H9 (cell line): ENCODE measurements around the gene PRKCZ. TPM values are rescaled to one million over a fixed set of nuclear protein-coding genes. Genes with fewer than 3 reads are reported as not detected.
A peak's percentile ranks its signal among the peaks of the same experiment; 100 is the strongest.

Experiments used
- DNase-seq: peaks from one replicate; pipeline ENCODE4 v3.0.0-alpha.2; 2017
- H2AFZ ChIP-seq: one replicate; pipeline ENCODE4 v1.6.1; 2013; ENCODE audit warnings: mild to moderate bottlenecking, low read length, control low read depth, moderate library complexity
- H2AK5ac ChIP-seq: 2 replicates; pipeline ENCODE4 v1.6.1; 2013; ENCODE audit warnings: low read length, control low read depth, mixed read lengths; ENCODE audit not compliant: insufficient read length
- H2BK120ac ChIP-seq: one replicate; pipeline ENCODE4 v1.6.1; 2013; ENCODE audit warnings: low read depth, mild to moderate bottlenecking, low read length, control low read depth, inconsistent platforms; ENCODE audit not compliant: poor library complexity, severe bottlenecking
- H2BK12ac ChIP-seq: 2 replicates; pipeline ENCODE4 v1.6.1; 2013; ENCODE audit warnings: low read length, control low read depth, mixed read lengths, low read depth; ENCODE audit not compliant: insufficient read length
- H2BK15ac ChIP-seq: 2 replicates; pipeline ENCODE4 v1.6.1; 2013; ENCODE audit warnings: low read depth, low read length, control low read depth
- H2BK20ac ChIP-seq: one replicate; pipeline ENCODE4 v1.6.1; 2013; ENCODE audit warnings: low read depth, mild to moderate bottlenecking, low read length, control low read depth, inconsistent platforms; ENCODE audit not compliant: poor library complexity, severe bottlenecking
- H2BK5ac ChIP-seq: 2 replicates; pipeline ENCODE4 v1.6.1; 2013; ENCODE audit warnings: low read length, control low read depth, mixed read lengths; ENCODE audit not compliant: insufficient read length
- H3K14ac ChIP-seq: 2 replicates; pipeline ENCODE4 v1.6.1; 2013; ENCODE audit warnings: low read length, control low read depth; ENCODE audit not compliant: insufficient read depth
- H3K18ac ChIP-seq: 2 replicates; pipeline ENCODE4 v1.6.1; 2013; ENCODE audit warnings: low read depth, mild to moderate bottlenecking, mixed read lengths, low read length, control low read depth; ENCODE audit not compliant: insufficient read length
- H3K23ac ChIP-seq: 2 replicates; pipeline ENCODE4 v1.6.1; 2013; ENCODE audit warnings: low read length, control low read depth, mixed read lengths, low read depth; ENCODE audit not compliant: insufficient read length
- H3K23me2 ChIP-seq: 2 replicates; pipeline ENCODE4 v1.6.1; 2013; ENCODE audit warnings: low read depth, mild to moderate bottlenecking, mixed read lengths, low read length, control low read depth; ENCODE audit not compliant: insufficient read length, poor library complexity, severe bottlenecking
- H3K27ac ChIP-seq: 2 replicates; pipeline ENCODE4 v1.5.1; 2013; ENCODE audit warnings: low read length, control low read depth, mixed read lengths, low read depth; ENCODE audit not compliant: insufficient read length
- H3K27me3 ChIP-seq: 2 replicates; pipeline ENCODE4 v1.6.1; 2013; ENCODE audit warnings: low read length, control low read depth, inconsistent platforms; ENCODE audit not compliant: insufficient read depth
- H3K4ac ChIP-seq: 2 replicates; pipeline ENCODE4 v1.6.1; 2013; ENCODE audit warnings: low read depth, mild to moderate bottlenecking, control low read depth, inconsistent platforms, low read length, moderate library complexity
- H3K4me1 ChIP-seq: 2 replicates; pipeline ENCODE4 v1.6.1; 2013; ENCODE audit warnings: low read length, control low read depth, inconsistent platforms; ENCODE audit not compliant: insufficient read depth
- H3K4me2 ChIP-seq: 2 replicates; pipeline ENCODE4 v1.6.1; 2013; ENCODE audit warnings: low read length, control low read depth, mixed read lengths; ENCODE audit not compliant: insufficient read length, insufficient read depth
- H3K56ac ChIP-seq: 2 replicates; pipeline ENCODE4 v1.6.1; 2013; ENCODE audit warnings: low read depth, mild to moderate bottlenecking, mixed read lengths, low read length, control low read depth; ENCODE audit not compliant: insufficient read length
- H3K79me1 ChIP-seq: 2 replicates; pipeline ENCODE4 v1.6.1; 2013; ENCODE audit warnings: low read depth, mild to moderate bottlenecking, moderate library complexity, low read length, control low read depth, inconsistent platforms; ENCODE audit not compliant: insufficient read depth, poor library complexity, severe bottlenecking
- H3K79me2 ChIP-seq: 2 replicates; pipeline ENCODE4 v1.6.1; 2013; ENCODE audit warnings: low read length, control low read depth, inconsistent platforms; ENCODE audit not compliant: insufficient read depth
- H3K9ac ChIP-seq: 2 replicates; pipeline ENCODE4 v1.6.1; 2013; ENCODE audit warnings: low read length, control low read depth, mixed read lengths; ENCODE audit not compliant: insufficient read length; ENCODE audit errors: extremely low read depth
- H3K9me3 ChIP-seq: one replicate; pipeline ENCODE4 v1.6.1; 2013; ENCODE audit warnings: low read depth, low read length, inconsistent platforms; ENCODE audit not compliant: control insufficient read depth
- H3T11ph ChIP-seq: one replicate; pipeline ENCODE4 v1.6.1; 2013; ENCODE audit warnings: mild to moderate bottlenecking, low read length, control low read depth, inconsistent platforms
- H4K20me1 ChIP-seq: one replicate; pipeline ENCODE4 v1.6.1; 2013; ENCODE audit not compliant: control insufficient read depth, insufficient read length, insufficient read depth
- H4K5ac ChIP-seq: 2 replicates; pipeline ENCODE4 v1.6.1; 2013; ENCODE audit warnings: low read depth, mild to moderate bottlenecking, mixed read lengths, low read length, control low read depth; ENCODE audit not compliant: insufficient read length
- H4K8ac ChIP-seq: replicated peaks from 2 replicates; pipeline ENCODE4 v1.6.1; 2013; ENCODE audit warnings: low read length, control low read depth, mixed read lengths, low read depth; ENCODE audit not compliant: insufficient read length
- H4K91ac ChIP-seq: 2 replicates; pipeline ENCODE4 v1.6.1; 2013; ENCODE audit warnings: low read depth, mild to moderate bottlenecking, moderate library complexity, mixed read lengths, low read length, control low read depth; ENCODE audit not compliant: insufficient read length
- H3K27ac Mint-ChIP-seq, 3 experiments: 2 replicates in 2 of 3; 3 replicates in 1 of 3; pipeline ENCODE4 v1.8.0; 2020 to 2021; ENCODE audit warnings: mixed read lengths in 3 of 3, mild to moderate bottlenecking in 1 of 3, moderate library complexity in 1 of 3
- H3K27me3 Mint-ChIP-seq: 2 replicates; pipeline ENCODE4 v1.8.0; 2021; ENCODE audit warnings: low read depth, mild to moderate bottlenecking, moderate library complexity, mixed read lengths
- H3K36me3 Mint-ChIP-seq, 3 experiments: 2 replicates in 2 of 3; 3 replicates in 1 of 3; pipeline ENCODE4 v1.8.0; 2020 to 2021; ENCODE audit warnings: low read depth in 3 of 3, mixed read lengths in 3 of 3; ENCODE audit not compliant: insufficient read depth in 1 of 3
- H3K4me1 Mint-ChIP-seq, 2 experiments: 2 replicates each; pipeline ENCODE4 v1.8.0; 2020; ENCODE audit warnings: mixed read lengths in 2 of 2
- H3K4me3 Mint-ChIP-seq, 2 experiments: 2 replicates in 1 of 2; 3 replicates in 1 of 2; pipeline ENCODE4 v1.8.0; 2020 to 2021; ENCODE audit warnings: mild to moderate bottlenecking in 2 of 2, mixed read lengths in 2 of 2, moderate library complexity in 1 of 2
- H3K9me3 Mint-ChIP-seq, 2 experiments: 2 replicates in 1 of 2; 3 replicates in 1 of 2; pipeline ENCODE4 v1.8.0; 2020; ENCODE audit warnings: mild to moderate bottlenecking in 2 of 2, mixed read lengths in 2 of 2, moderate library complexity in 1 of 2
- WGBS: extraction: QIAGEN DNeasy Blood & Tissue Kit; methylation state at CpG from one replicate; pipeline ENCODE4 v1.1.7; 2013; ENCODE audit warnings: missing lambda C conversion rate, low lambda C conversion rate, mixed read lengths; ENCODE audit not compliant: insufficient read length; ENCODE audit errors: extremely low coverage; 5-methylcytosine and 5-hydroxymethylcytosine counted together
- total RNA-seq: library from RNA; stranded (reverse); gene quantifications from 2 replicates; pipeline ENCODE4 v1.2.1, GENCODE V29; 2021
- TF ChIP-seq, protein P1 (sequence below): fragments of 200-600 bp; sonication (generic); conservative IDR thresholded peaks from 3 replicates; pipeline ENCODE4 v1.8.0; 2021; ENCODE audit warnings: antibody characterized with exemption, mild to moderate bottlenecking

PRKCZ gene
- total RNA-seq, 1 experiment from 2014 or later: 48.4 TPM

- no peak overlapping the region for H2AK5ac ChIP-seq
- no peaks in the 10 kb centered on the region for H4K20me1 ChIP-seq
- no peak overlapping the region for H4K8ac ChIP-seq
- no peak overlapping the region for H2BK15ac ChIP-seq
- TF ChIP-seq, protein P1, sequence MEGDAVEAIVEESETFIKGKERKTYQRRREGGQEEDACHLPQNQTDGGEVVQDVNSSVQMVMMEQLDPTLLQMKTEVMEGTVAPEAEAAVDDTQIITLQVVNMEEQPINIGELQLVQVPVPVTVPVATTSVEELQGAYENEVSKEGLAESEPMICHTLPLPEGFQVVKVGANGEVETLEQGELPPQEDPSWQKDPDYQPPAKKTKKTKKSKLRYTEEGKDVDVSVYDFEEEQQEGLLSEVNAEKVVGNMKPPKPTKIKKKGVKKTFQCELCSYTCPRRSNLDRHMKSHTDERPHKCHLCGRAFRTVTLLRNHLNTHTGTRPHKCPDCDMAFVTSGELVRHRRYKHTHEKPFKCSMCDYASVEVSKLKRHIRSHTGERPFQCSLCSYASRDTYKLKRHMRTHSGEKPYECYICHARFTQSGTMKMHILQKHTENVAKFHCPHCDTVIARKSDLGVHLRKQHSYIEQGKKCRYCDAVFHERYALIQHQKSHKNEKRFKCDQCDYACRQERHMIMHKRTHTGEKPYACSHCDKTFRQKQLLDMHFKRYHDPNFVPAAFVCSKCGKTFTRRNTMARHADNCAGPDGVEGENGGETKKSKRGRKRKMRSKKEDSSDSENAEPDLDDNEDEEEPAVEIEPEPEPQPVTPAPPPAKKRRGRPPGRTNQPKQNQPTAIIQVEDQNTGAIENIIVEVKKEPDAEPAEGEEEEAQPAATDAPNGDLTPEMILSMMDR: peak; percentile 18; the same call in 1 of the 3 replicates
- WGBS: no CpG with 5 or more reads among the region's 22 CpGs
- no peak overlapping the region for H2BK120ac ChIP-seq
- H3K4me1 ChIP-seq: no peaks in the 10 kb centered on the region; the same call in 1 of the 2 replicates
- H3K4me3 Mint-ChIP-seq: no peak overlapping the region
- H4K91ac ChIP-seq: no peak overlapping the region
- H3T11ph ChIP-seq: no peak overlapping the region
- no peaks in the 10 kb centered on the region for H3K79me1 ChIP-seq
- peaks cover 2% of the 10 kb centered on the region; the same call in 1 of the 2 replicates for H3K79me2 ChIP-seq
- peaks cover 3 to 4% of the 10 kb centered on the region in 2 experiments for H3K4me1 Mint-ChIP-seq
- H3K9me3 Mint-ChIP-seq: no peaks in the 10 kb centered on the region
- no peak overlapping the region for H3K4me2 ChIP-seq
- no peaks in the 10 kb centered on the region for H3K9me3 ChIP-seq
- H3K36me3 Mint-ChIP-seq: peaks cover 6 to 36% (median 30%) of the 10 kb centered on the region in 3 experiments; a peak in 6 of 7 replicates
- H3K9ac ChIP-seq: no peak overlapping the region
- peaks cover 7% of the 10 kb centered on the region for H3K23me2 ChIP-seq
- H3K27me3 ChIP-seq: no peaks in the 10 kb centered on the region
- H3K56ac ChIP-seq: no peak overlapping the region
- DNase-seq: no peak
- H3K4ac ChIP-seq: no peak overlapping the region
- no peak overlapping the region for H2BK5ac ChIP-seq
- H3K27ac Mint-ChIP-seq: no peak overlapping the region
- H4K5ac ChIP-seq: no peak overlapping the region
- no peaks in the 10 kb centered on the region for H3K27me3 Mint-ChIP-seq
- H3K23ac ChIP-seq: no peak overlapping the region
- H2AFZ ChIP-seq: no peak overlapping the region
- H3K18ac ChIP-seq: no peak overlapping the region
- no peak overlapping the region for H2BK20ac ChIP-seq
- no peak overlapping the region for H3K14ac ChIP-seq
- no peak overlapping the region for H2BK12ac ChIP-seq
- no peak overlapping the region for H3K27ac ChIP-seq
Measured at GRCh38 chr1:2054560-2054959, 4.3 kb downstream of the PRKCZ start.
